Measurements from ENCODE around the gene NCAPG2.

GRCh38 chr7:158680754-158681153 is 23.9 kb downstream of the NCAPG2 start:
- TF ChIP-seq EZH2phosphoT487 (IDR thresholded peaks at IDR 0.05; ENCODE audit: borderline replicate concordance, low read depth, low read length): no peak
- TF ChIP-seq, protein P1, sequence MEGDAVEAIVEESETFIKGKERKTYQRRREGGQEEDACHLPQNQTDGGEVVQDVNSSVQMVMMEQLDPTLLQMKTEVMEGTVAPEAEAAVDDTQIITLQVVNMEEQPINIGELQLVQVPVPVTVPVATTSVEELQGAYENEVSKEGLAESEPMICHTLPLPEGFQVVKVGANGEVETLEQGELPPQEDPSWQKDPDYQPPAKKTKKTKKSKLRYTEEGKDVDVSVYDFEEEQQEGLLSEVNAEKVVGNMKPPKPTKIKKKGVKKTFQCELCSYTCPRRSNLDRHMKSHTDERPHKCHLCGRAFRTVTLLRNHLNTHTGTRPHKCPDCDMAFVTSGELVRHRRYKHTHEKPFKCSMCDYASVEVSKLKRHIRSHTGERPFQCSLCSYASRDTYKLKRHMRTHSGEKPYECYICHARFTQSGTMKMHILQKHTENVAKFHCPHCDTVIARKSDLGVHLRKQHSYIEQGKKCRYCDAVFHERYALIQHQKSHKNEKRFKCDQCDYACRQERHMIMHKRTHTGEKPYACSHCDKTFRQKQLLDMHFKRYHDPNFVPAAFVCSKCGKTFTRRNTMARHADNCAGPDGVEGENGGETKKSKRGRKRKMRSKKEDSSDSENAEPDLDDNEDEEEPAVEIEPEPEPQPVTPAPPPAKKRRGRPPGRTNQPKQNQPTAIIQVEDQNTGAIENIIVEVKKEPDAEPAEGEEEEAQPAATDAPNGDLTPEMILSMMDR (conservative IDR thresholded peaks at IDR 0.05; ENCODE audit: low read length): no peak
